ENCODE data around the gene DNPH1. TPM values are rescaled to one million over a fixed set of nuclear protein-coding genes. Genes with fewer than 3 reads are reported as not detected.

The DNPH1 gene
- total RNA-seq, 2 experiments from 2014 or later = 39.6 to 42.5 TPM

DNA sequence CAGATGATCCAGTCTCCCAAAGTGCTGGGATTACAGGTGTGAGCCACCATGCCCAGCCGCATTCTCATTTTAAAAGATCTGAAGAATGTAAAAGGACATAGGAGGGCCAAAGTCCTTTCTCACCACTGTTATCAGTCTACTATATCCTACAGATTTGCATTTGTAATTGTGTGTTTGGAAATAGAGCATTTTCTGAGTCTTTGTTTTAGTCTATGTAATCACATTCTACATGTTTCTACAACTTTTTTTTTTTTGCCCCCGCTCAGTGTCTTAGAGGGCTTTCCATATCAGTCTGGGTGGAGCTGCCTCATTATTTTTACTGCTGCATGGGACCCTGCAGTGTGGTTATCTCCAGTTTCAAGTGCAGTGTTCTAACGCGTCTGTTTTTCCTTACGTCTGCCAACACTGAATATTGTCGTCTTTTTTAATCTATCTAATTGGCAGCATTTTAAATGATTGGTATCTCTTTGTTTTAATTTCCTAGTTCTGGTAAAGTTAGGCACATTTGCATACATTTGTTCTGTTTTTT is 39.4 kb downstream of the DNPH1 start:
- H3K36me3 Mint-ChIP-seq (ENCODE audit: low read depth) = peaks cover 55% of the 10 kb centered on the region
- H3K27ac Mint-ChIP-seq = no peak overlapping the region
- no peak for DNase-seq
- POLR2A ChIA-PET = no interaction called here
- H3K9me3 Mint-ChIP-seq = no peaks in the 10 kb centered on the region
- no peaks in the 10 kb centered on the region for H3K27me3 Mint-ChIP-seq
- H3K4me3 Mint-ChIP-seq = no peak overlapping the region
- H3K4me1 Mint-ChIP-seq = peaks cover 18% of the 10 kb centered on the region
- CTCF ChIA-PET = no interaction called here

DNA sequence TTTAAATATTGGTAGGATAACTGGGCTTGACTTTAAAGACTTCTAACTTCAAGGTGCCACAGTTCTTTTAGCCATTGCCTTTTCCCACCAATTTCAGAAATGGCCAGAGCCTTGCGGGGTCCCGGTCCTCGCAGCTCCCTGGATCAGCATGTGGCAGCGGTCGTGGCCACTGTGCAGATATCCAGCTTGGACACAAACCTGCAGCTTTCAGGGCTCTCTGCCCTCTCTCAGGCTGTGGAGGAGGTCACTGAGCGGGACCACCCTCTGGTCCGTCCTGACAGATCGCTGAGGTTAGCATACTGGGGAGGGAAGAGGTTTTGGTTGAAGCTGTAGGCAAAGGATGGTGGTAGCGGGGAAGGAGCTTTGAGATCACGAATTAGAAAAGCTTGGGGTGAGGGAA is 40.9 kb downstream of the DNPH1 start:
- H3K4me1 Mint-ChIP-seq = peaks cover 31% of the 10 kb centered on the region
- H3K4me3 Mint-ChIP-seq = no peak overlapping the region
- ChIA-PET POLR2A (interaction anchor here (1.2 kb wide), 1 partner anchor 40 kb away, joined by 3 read pairs; the partner anchor contains the start of gene DNPH1), CTCF (no interaction called here)
- H3K9me3 Mint-ChIP-seq = no peaks in the 10 kb centered on the region
- peaks cover 56% of the 10 kb centered on the region for H3K36me3 Mint-ChIP-seq (ENCODE audit: low read depth)
- DNase-seq = no peak
- no peaks in the 10 kb centered on the region for H3K27me3 Mint-ChIP-seq
- no peak overlapping the region for H3K27ac Mint-ChIP-seq

GRCh38 chr6:43187821-43188220 is 41.5 kb downstream of the DNPH1 start:
- no peak for DNase-seq
- H3K27ac Mint-ChIP-seq = no peak overlapping the region
- H3K27me3 Mint-ChIP-seq = no peaks in the 10 kb centered on the region
- no peak overlapping the region for H3K4me3 Mint-ChIP-seq
- H3K36me3 Mint-ChIP-seq (ENCODE audit: low read depth) = peaks cover 50% of the 10 kb centered on the region
- peaks cover 37% of the 10 kb centered on the region for H3K4me1 Mint-ChIP-seq
- ChIA-PET POLR2A (interaction anchor here (0.5 to 1.2 kb wide), 2 partner anchors 17 to 41 kb away, joined by 3 read pairs; partner anchors contain the start of gene DNPH1), CTCF (no interaction called here)
- H3K9me3 Mint-ChIP-seq = no peaks in the 10 kb centered on the region

GRCh38 chr6:43186706-43187105 is 42.6 kb downstream of the DNPH1 start:
- Mint-ChIP-seq H3K27ac (no peak overlapping the region), H3K27me3 (no peaks in the 10 kb centered on the region), H3K36me3 (ENCODE audit: low read depth) (peaks cover 47% of the 10 kb centered on the region), H3K4me3 (no peak overlapping the region), H3K9me3 (no peaks in the 10 kb centered on the region), H3K4me1 (peaks cover 44% of the 10 kb centered on the region)
- DNase-seq = no peak
- ChIA-PET POLR2A (interaction anchor here (5.5 kb wide), 1 partner anchor 13 kb away, joined by 51 read pairs; no protein-coding TSS in a partner anchor), CTCF (no interaction called here)

- peaks cover 47% of the 10 kb centered on the region for H3K36me3 Mint-ChIP-seq (ENCODE audit: low read depth)
- H3K27ac Mint-ChIP-seq = peak overlapping the region; percentile 7
- no peaks in the 10 kb centered on the region for H3K9me3 Mint-ChIP-seq
- no peaks in the 10 kb centered on the region for H3K27me3 Mint-ChIP-seq
- H3K4me3 Mint-ChIP-seq = no peak overlapping the region
- DNase-seq = no peak
- peaks cover 50% of the 10 kb centered on the region for H3K4me1 Mint-ChIP-seq
- CTCF ChIA-PET = no interaction called here
- POLR2A ChIA-PET = interaction anchor here (0.6 to 5.5 kb wide), 3 partner anchors 12 to 272 kb away, joined by 3 to 51 read pairs (median 3); no protein-coding TSS in a partner anchor
Measured at GRCh38 chr6:43186019-43186418, 43.3 kb downstream of the DNPH1 start.

GRCh38 chr6:43185391-43185985 is 43.8 kb downstream of the DNPH1 start:
- H3K36me3 Mint-ChIP-seq (ENCODE audit: low read depth) = peaks cover 47% of the 10 kb centered on the region
- peaks cover 48% of the 10 kb centered on the region for H3K4me1 Mint-ChIP-seq
- H3K4me3 Mint-ChIP-seq = no peak overlapping the region
- no peaks in the 10 kb centered on the region for H3K9me3 Mint-ChIP-seq
- H3K27ac Mint-ChIP-seq = peak overlapping the region; percentile 17
- ChIA-PET POLR2A (interaction anchor here (0.6 to 5.5 kb wide), 4 partner anchors 11 to 206 kb away, joined by 3 to 51 read pairs (median 3); partner anchors contain the start of gene PEX6), CTCF (no interaction called here)
- no peaks in the 10 kb centered on the region for H3K27me3 Mint-ChIP-seq
- DNase-seq = peak; percentile 40

DNA sequence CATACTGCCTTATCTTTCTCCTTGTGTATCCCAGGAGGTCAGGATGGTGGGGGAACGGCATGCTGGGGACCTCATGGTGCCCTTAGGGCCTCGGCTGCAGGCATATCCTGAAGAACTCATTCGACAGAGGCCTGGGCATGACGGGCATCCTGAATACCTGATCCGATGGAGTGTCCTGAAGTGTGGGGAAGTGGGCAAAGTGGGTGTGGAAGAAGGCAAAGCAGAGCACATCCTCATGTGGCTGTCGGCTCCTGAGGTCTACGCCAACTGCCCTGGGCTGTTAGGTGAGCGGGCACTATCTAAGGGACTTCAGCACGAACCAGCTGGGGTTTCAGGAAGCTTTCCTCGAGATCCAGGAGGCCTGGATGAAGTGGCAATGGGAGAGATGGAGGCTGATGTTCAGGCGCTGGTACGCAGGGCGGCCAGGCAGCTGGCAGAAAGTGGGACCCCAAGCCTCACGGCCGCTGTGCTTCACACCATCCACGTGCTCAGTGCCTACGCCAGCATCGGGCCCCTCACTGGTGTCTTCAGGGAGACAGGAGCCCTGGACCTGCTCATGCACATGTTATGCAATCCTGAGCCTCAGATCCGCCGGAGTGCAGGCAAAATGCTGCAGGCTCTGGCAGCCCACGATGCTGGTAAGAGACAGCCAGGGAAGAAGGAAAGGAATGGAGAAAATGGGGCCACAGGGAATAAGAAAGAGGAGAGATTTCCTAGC is 44.9 kb downstream of the DNPH1 start:
- no peak for DNase-seq
- Mint-ChIP-seq H3K27me3 (no peaks in the 10 kb centered on the region), H3K27ac (peak overlapping the region; percentile 8), H3K9me3 (no peaks in the 10 kb centered on the region), H3K36me3 (ENCODE audit: low read depth) (peaks cover 42% of the 10 kb centered on the region), H3K4me3 (peak overlapping the region; percentile 3), H3K4me1 (peaks cover 46% of the 10 kb centered on the region)
- POLR2A ChIA-PET = interaction anchor here (1.5 to 5.5 kb wide), 2 partner anchors 10 to 16 kb away, joined by 3 to 51 read pairs; no protein-coding TSS in a partner anchor
- CTCF ChIA-PET = no interaction called here

DNA sequence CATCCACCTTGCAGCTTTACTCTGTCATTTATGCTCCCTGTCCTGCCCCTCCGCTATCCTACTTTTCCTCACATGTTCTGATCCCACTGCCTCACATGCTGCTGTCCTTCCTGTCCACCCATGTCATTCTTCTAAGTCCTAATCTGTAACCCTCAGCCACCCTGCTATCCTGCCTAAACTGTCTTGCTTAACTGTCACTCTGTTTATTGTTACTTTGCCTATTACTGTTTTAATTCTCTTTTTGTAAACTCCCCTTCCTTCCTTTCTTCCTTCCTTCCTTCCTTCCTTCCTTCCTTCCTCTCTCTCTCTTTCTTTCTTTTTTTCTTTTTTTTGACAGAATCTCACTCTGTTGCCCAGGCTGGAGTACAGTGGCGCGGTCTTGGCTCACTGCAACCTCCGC is 45.8 kb downstream of the DNPH1 start:
- Mint-ChIP-seq H3K4me3 (peak overlapping the region; percentile 95), H3K36me3 (ENCODE audit: low read depth) (peaks cover 47% of the 10 kb centered on the region), H3K27ac (no peak overlapping the region), H3K9me3 (no peaks in the 10 kb centered on the region), H3K27me3 (no peaks in the 10 kb centered on the region), H3K4me1 (peaks cover 46% of the 10 kb centered on the region)
- DNase-seq = no peak
- ChIA-PET POLR2A (interaction anchor here (0.8 to 5.5 kb wide), 2 partner anchors 9 to 11 kb away, joined by 3 to 51 read pairs; no protein-coding TSS in a partner anchor), CTCF (no interaction called here)

DNA sequence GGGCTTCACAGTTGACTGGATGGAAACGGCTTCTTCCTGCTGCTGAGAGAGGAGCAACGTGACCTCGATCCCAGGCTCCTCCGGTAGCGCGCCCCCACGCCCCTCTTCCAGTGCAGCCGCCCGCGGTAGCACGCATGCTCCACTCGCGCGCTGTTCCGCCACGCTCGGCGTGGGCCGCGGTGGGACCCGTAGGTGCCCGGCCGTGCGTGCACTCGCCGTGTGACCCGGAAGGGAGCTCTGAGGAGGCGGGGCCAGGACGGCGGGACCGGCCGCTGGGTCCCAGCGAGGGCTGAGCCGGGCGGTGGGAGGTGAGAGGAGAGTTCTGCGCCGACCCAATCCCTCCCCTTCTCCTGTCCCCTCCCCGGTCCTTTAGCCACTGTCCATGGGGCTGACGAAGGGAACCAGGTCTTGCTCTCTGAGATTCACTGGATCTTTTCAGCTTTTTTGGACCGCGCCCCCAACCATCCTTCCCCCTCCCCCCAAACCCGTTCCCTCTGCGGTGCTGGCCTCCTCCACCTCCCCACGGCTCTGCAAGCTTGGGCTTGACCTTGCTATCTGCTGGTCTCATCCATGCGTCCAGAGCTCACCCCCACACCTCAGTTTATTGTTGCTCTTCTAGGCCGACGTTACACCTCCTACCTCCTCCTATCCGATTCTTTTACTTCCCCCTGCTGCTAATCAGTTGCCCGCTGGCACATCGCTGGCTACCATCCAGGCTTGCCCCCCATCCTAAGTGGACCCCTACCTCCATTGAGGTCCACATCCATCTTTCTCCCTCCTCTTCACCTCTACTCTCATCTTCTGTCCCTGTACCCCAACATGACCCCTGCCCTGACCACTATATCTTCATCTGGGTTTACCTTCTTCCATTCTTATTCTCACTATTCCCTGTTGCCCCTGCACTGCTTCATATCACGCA is 47.1 kb downstream of the DNPH1 start, which contains the start of gene CUL9:
TSS of gene CUL9 (plus strand) at position 255 of the 919 bp plus-strand sequence. CDS start 2,115 bp downstream, outside the sequence.
- peak within 1 kb of the TSS; percentile 53 for H3K27ac Mint-ChIP-seq
- no peaks in the 10 kb centered on the region for H3K27me3 Mint-ChIP-seq
- peak within 1 kb of the TSS; percentile 95 for H3K4me3 Mint-ChIP-seq
- POLR2A ChIA-PET = interaction anchor here (0.7 to 5.5 kb wide), 8 partner anchors 8 to 338 kb away, joined by 3 to 51 read pairs (median 4); partner anchors contain the start of genes CNPY3, DNPH1, KLC4 and MRPL2
- H3K4me1 Mint-ChIP-seq = peaks cover 46% of the 10 kb centered on the region
- H3K36me3 Mint-ChIP-seq (ENCODE audit: low read depth) = peaks cover 43% of the 10 kb centered on the region
- no peaks in the 10 kb centered on the region for H3K9me3 Mint-ChIP-seq
- CTCF ChIA-PET = interaction anchor here (0.6 to 1.5 kb wide), 6 partner anchors 9 to 290 kb away, joined by 4 to 5 read pairs (median 5); partner anchors contain the start of genes DNPH1 and SRF
- peak; percentile 87 for DNase-seq

- Mint-ChIP-seq H3K4me3 (peak overlapping the region; percentile 95), H3K27ac (peak overlapping the region; percentile 53), H3K36me3 (ENCODE audit: low read depth) (peaks cover 44% of the 10 kb centered on the region), H3K4me1 (peaks cover 47% of the 10 kb centered on the region), H3K9me3 (no peaks in the 10 kb centered on the region), H3K27me3 (no peaks in the 10 kb centered on the region)
- no peak for DNase-seq
- CTCF ChIA-PET = interaction anchor here (0.8 to 1.5 kb wide), 4 partner anchors 8 to 47 kb away, joined by 4 to 5 read pairs (median 5); partner anchors contain the start of genes DNPH1 and SRF
- POLR2A ChIA-PET = interaction anchor here (0.7 to 5.5 kb wide), 6 partner anchors 7 to 339 kb away, joined by 3 to 51 read pairs (median 7); partner anchors contain the start of genes CNPY3 and DNPH1
Measured at GRCh38 chr6:43181621-43181941, 47.7 kb downstream of the DNPH1 start.

GRCh38 chr6:43180985-43181384 is 48.3 kb downstream of the DNPH1 start:
- Mint-ChIP-seq H3K4me1 (peaks cover 52% of the 10 kb centered on the region), H3K4me3 (peak overlapping the region; percentile 95), H3K27me3 (no peaks in the 10 kb centered on the region), H3K27ac (peak overlapping the region; percentile 19), H3K36me3 (ENCODE audit: low read depth) (peaks cover 45% of the 10 kb centered on the region), H3K9me3 (no peaks in the 10 kb centered on the region)
- ChIA-PET CTCF (no interaction called here), POLR2A (interaction anchor here (1.1 to 2.8 kb wide), 3 partner anchors 9 to 48 kb away, joined by 6 to 12 read pairs (median 9); partner anchors contain the start of gene DNPH1)
- DNase-seq = no peak

DNA sequence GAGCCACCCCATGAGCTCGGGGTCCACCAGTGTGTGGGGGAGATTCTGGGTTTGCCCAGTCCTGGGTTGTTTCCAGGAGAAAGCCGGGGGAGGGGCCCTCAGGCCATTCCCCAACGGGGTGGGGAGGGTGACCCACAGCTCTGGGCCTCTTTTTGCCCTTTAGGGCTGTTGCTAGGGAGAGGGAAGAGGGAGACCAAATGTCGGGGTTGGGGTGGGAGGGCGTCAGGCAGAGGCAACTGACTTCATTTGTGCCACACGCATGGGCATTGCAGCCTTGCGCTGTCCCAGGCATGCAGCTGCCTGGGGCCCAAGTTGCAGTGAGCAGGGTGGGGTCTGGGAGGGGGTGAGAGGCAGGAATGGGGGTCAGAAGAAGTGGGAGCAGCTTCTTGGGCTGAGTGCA is 49.2 kb downstream of the DNPH1 start:
- Mint-ChIP-seq H3K27ac (no peak overlapping the region), H3K36me3 (ENCODE audit: low read depth) (peaks cover 49% of the 10 kb centered on the region)

More for the DNA sequence above, 49.2 kb downstream of the DNPH1 start:
- H3K27me3 Mint-ChIP-seq = no peaks in the 10 kb centered on the region
- POLR2A ChIA-PET = interaction anchor here (1.1 to 2.8 kb wide), 2 partner anchors 8 to 44 kb away, joined by 6 to 12 read pairs; no protein-coding TSS in a partner anchor
- peaks cover 53% of the 10 kb centered on the region for H3K4me1 Mint-ChIP-seq
- H3K9me3 Mint-ChIP-seq = no peaks in the 10 kb centered on the region
- CTCF ChIA-PET = no interaction called here
- no peak for DNase-seq
- no peak overlapping the region for H3K4me3 Mint-ChIP-seq
